ENCODE measurements around the gene SYT12. TPM values are rescaled to one million over a fixed set of nuclear protein-coding genes. Genes with fewer than 3 reads are reported as not detected.
"Not testable (repeated sequence)": the region's sequence is repeated elsewhere in the genome, so short reads cannot be mapped to it uniquely, and the experiment has no call there.

The SYT12 gene
- total RNA-seq, 1 donor from 2014 or later: not detected

- no peak overlapping the region for H3K27ac ChIP-seq (ENCODE audit: low read depth, low read length)
- no peaks in the 10 kb centered on the region for H3K36me3 ChIP-seq (ENCODE audit: control insufficient read depth in 3 of 3, insufficient read depth in 3 of 3, low read length in 3 of 3)
- H3K9ac ChIP-seq (ENCODE audit: low read depth in 1 of 3, low read length in 3 of 3): no peak overlapping the region
- H3K27me3 ChIP-seq (ENCODE audit: control insufficient read depth in 3 of 3, insufficient read depth in 3 of 3, low read length in 3 of 3): no peaks in the 10 kb centered on the region
- H3K4me1 ChIP-seq (ENCODE audit: control insufficient read depth in 3 of 3, insufficient read depth in 3 of 3, low read length in 3 of 3): peaks cover 3 to 16% (median 10%) of the 10 kb centered on the region in 3 donors
- no peak overlapping the region for H3K4me3 ChIP-seq (ENCODE audit: low read length in 3 of 3)
- H3K9me3 ChIP-seq (ENCODE audit: control insufficient read depth in 3 of 3, low read length in 3 of 3): peaks cover 0 to 4% (median 0%) of the 10 kb centered on the region in 3 donors
Observed at GRCh38 chr11:66979336-66979980, 43.5 kb upstream of the SYT12 start.

GRCh38 chr11:66981976-66982578, 40.9 kb upstream of the SYT12 start:
- no peak overlapping the region for H3K4me3 ChIP-seq (ENCODE audit: low read length in 3 of 3)
- H3K4me1 ChIP-seq (ENCODE audit: control insufficient read depth in 3 of 3, insufficient read depth in 3 of 3, low read length in 3 of 3): peaks cover 19 to 29% (median 27%) of the 10 kb centered on the region in 3 donors
- H3K27me3 ChIP-seq (ENCODE audit: control insufficient read depth in 3 of 3, insufficient read depth in 3 of 3, low read length in 3 of 3): no peaks in the 10 kb centered on the region
- no peaks in the 10 kb centered on the region for H3K36me3 ChIP-seq (ENCODE audit: control insufficient read depth in 3 of 3, insufficient read depth in 3 of 3, low read length in 3 of 3)
- no peak overlapping the region for H3K27ac ChIP-seq (ENCODE audit: low read depth, low read length)
- H3K9ac ChIP-seq (ENCODE audit: low read depth in 1 of 3, low read length in 3 of 3): no peak overlapping the region
- peaks cover 0 to 4% (median 0%) of the 10 kb centered on the region in 3 donors for H3K9me3 ChIP-seq (ENCODE audit: control insufficient read depth in 3 of 3, low read length in 3 of 3)

- Histone ChIP-seq H3K27me3 (ENCODE audit: control insufficient read depth in 3 of 3, insufficient read depth in 3 of 3, low read length in 3 of 3) (no peaks in the 10 kb centered on the region), H3K9me3 (ENCODE audit: control insufficient read depth in 3 of 3, low read length in 3 of 3) (peaks cover 0 to 4% (median 0%) of the 10 kb centered on the region in 3 donors), H3K27ac (ENCODE audit: low read depth, low read length) (no peak overlapping the region), H3K4me3 (ENCODE audit: low read length in 3 of 3) (no peak overlapping the region), H3K9ac (ENCODE audit: low read depth in 1 of 3, low read length in 3 of 3) (no peak overlapping the region), H3K36me3 (ENCODE audit: control insufficient read depth in 3 of 3, insufficient read depth in 3 of 3, low read length in 3 of 3) (no peaks in the 10 kb centered on the region), H3K4me1 (ENCODE audit: control insufficient read depth in 3 of 3, insufficient read depth in 3 of 3, low read length in 3 of 3) (peaks cover 19 to 29% (median 27%) of the 10 kb centered on the region in 3 donors)
Observed at GRCh38 chr11:66983275-66983924, 39.5 kb upstream of the SYT12 start.

- no peak overlapping the region for H3K9ac ChIP-seq (ENCODE audit: low read depth in 1 of 3, low read length in 3 of 3)
- no peaks in the 10 kb centered on the region for H3K9me3 ChIP-seq (ENCODE audit: control insufficient read depth in 3 of 3, low read length in 3 of 3)
- no peaks in the 10 kb centered on the region for H3K36me3 ChIP-seq (ENCODE audit: control insufficient read depth in 3 of 3, insufficient read depth in 3 of 3, low read length in 3 of 3)
- no peak overlapping the region for H3K27ac ChIP-seq (ENCODE audit: low read depth, low read length)
- H3K27me3 ChIP-seq (ENCODE audit: control insufficient read depth in 3 of 3, insufficient read depth in 3 of 3, low read length in 3 of 3): no peaks in the 10 kb centered on the region
- no peak overlapping the region for H3K4me3 ChIP-seq (ENCODE audit: low read length in 3 of 3)
- peaks cover 19 to 29% (median 27%) of the 10 kb centered on the region in 3 donors for H3K4me1 ChIP-seq (ENCODE audit: control insufficient read depth in 3 of 3, insufficient read depth in 3 of 3, low read length in 3 of 3)
Observed at GRCh38 chr11:66985508-66986177, 37.3 kb upstream of the SYT12 start.

GRCh38 chr11:66986178-66986545, 36.8 kb upstream of the SYT12 start:
- Histone ChIP-seq H3K36me3 (ENCODE audit: control insufficient read depth in 3 of 3, insufficient read depth in 3 of 3, low read length in 3 of 3) (no peaks in the 10 kb centered on the region), H3K4me3 (ENCODE audit: low read length in 3 of 3) (no peak overlapping the region), H3K9ac (ENCODE audit: low read depth in 1 of 3, low read length in 3 of 3) (no peak overlapping the region), H3K4me1 (ENCODE audit: control insufficient read depth in 3 of 3, insufficient read depth in 3 of 3, low read length in 3 of 3) (peaks cover 19 to 28% (median 27%) of the 10 kb centered on the region in 3 donors), H3K9me3 (ENCODE audit: control insufficient read depth in 3 of 3, low read length in 3 of 3) (no peaks in the 10 kb centered on the region), H3K27me3 (ENCODE audit: control insufficient read depth in 3 of 3, insufficient read depth in 3 of 3, low read length in 3 of 3) (no peaks in the 10 kb centered on the region), H3K27ac (ENCODE audit: low read depth, low read length) (no peak overlapping the region)

GRCh38 chr11:66987158-66987620, 35.7 kb upstream of the SYT12 start:
- H3K9ac ChIP-seq (ENCODE audit: low read depth in 1 of 3, low read length in 3 of 3): no peak overlapping the region
- H3K36me3 ChIP-seq (ENCODE audit: control insufficient read depth in 3 of 3, insufficient read depth in 3 of 3, low read length in 3 of 3): no peaks in the 10 kb centered on the region
- H3K4me1 ChIP-seq (ENCODE audit: control insufficient read depth in 3 of 3, insufficient read depth in 3 of 3, low read length in 3 of 3): peaks cover 16 to 20% (median 20%) of the 10 kb centered on the region in 3 donors
- H3K27ac ChIP-seq (ENCODE audit: low read depth, low read length): no peak overlapping the region
- H3K27me3 ChIP-seq (ENCODE audit: control insufficient read depth in 3 of 3, insufficient read depth in 3 of 3, low read length in 3 of 3): no peaks in the 10 kb centered on the region
- no peaks in the 10 kb centered on the region for H3K9me3 ChIP-seq (ENCODE audit: control insufficient read depth in 3 of 3, low read length in 3 of 3)
- H3K4me3 ChIP-seq (ENCODE audit: low read length in 3 of 3): no peak overlapping the region

- Histone ChIP-seq H3K36me3 (ENCODE audit: control insufficient read depth in 3 of 3, insufficient read depth in 3 of 3, low read length in 3 of 3) (no peaks in the 10 kb centered on the region), H3K9me3 (ENCODE audit: control insufficient read depth in 3 of 3, low read length in 3 of 3) (no peaks in the 10 kb centered on the region), H3K27me3 (ENCODE audit: control insufficient read depth in 3 of 3, insufficient read depth in 3 of 3, low read length in 3 of 3) (no peaks in the 10 kb centered on the region), H3K4me1 (ENCODE audit: control insufficient read depth in 3 of 3, insufficient read depth in 3 of 3, low read length in 3 of 3) (peaks cover 16 to 19% (median 19%) of the 10 kb centered on the region in 3 donors), H3K4me3 (ENCODE audit: low read length in 3 of 3) (no peak overlapping the region), H3K9ac (ENCODE audit: low read depth in 1 of 3, low read length in 3 of 3) (no peak overlapping the region), H3K27ac (ENCODE audit: low read depth, low read length) (no peak overlapping the region)
Observed at GRCh38 chr11:66987924-66988637, 34.9 kb upstream of the SYT12 start.

- not testable (repeated sequence) for H3K4me3 ChIP-seq (ENCODE audit: low read length in 3 of 3); H3K27me3 ChIP-seq (ENCODE audit: control insufficient read depth in 3 of 3, insufficient read depth in 3 of 3, low read length in 3 of 3); H3K27ac ChIP-seq (ENCODE audit: low read depth, low read length); H3K36me3 ChIP-seq (ENCODE audit: control insufficient read depth in 3 of 3, insufficient read depth in 3 of 3, low read length in 3 of 3); H3K9me3 ChIP-seq (ENCODE audit: control insufficient read depth in 3 of 3, low read length in 3 of 3); H3K9ac ChIP-seq (ENCODE audit: low read depth in 1 of 3, low read length in 3 of 3)
- H3K4me1 ChIP-seq (ENCODE audit: control insufficient read depth in 3 of 3, insufficient read depth in 3 of 3, low read length in 3 of 3): peaks cover 16 to 19% (median 16%) of the 10 kb centered on the region in 3 donors
Observed at GRCh38 chr11:66988741-66989140, 34.2 kb upstream of the SYT12 start.

GRCh38 chr11:66989360-66989759, 33.6 kb upstream of the SYT12 start:
- not testable (repeated sequence) for H3K27me3 ChIP-seq (ENCODE audit: control insufficient read depth in 3 of 3, insufficient read depth in 3 of 3, low read length in 3 of 3); H3K36me3 ChIP-seq (ENCODE audit: control insufficient read depth in 3 of 3, insufficient read depth in 3 of 3, low read length in 3 of 3); H3K4me3 ChIP-seq (ENCODE audit: low read length in 3 of 3); H3K9ac ChIP-seq (ENCODE audit: low read depth in 1 of 3, low read length in 3 of 3); H3K27ac ChIP-seq (ENCODE audit: low read depth, low read length); H3K9me3 ChIP-seq (ENCODE audit: control insufficient read depth in 3 of 3, low read length in 3 of 3)
- peaks cover 11 to 19% (median 16%) of the 10 kb centered on the region in 3 donors for H3K4me1 ChIP-seq (ENCODE audit: control insufficient read depth in 3 of 3, insufficient read depth in 3 of 3, low read length in 3 of 3)
